Purkinje cell (primary cell): ENCODE data around the gene SIM2. TPM values are rescaled to one million over a fixed set of nuclear protein-coding genes. Genes with fewer than 3 reads are reported as not detected.

Experiments used
- polyA plus RNA-seq: library from polyadenylated mRNA; unstranded; fragments of >200 nt; fragmentation: Nextera tagmentation; gene quantifications from 2 replicates; pipeline ENCODE4 v1.2.1, GENCODE V29; 2014

Gene SIM2
- 2.9 and 3.4 TPM in 2 replicates for polyA plus RNA-seq

GRCh38 chr21:36698981-36699545 is at the start of gene SIM2:
Gene SIM2 (plus strand): TSS chr21:36699115. CDS start chr21:36699747, 632 bp downstream.

Other genes with a start within 250 kb of the SIM2 start
- not detected in 2 replicates for gene CLDN14, start 219.0 kb upstream of the SIM2 start, polyA plus RNA-seq